GM23338 (cell line): Measurements from ENCODE around the gene HCRTR2.

Source experiments
- CREB1 ChIP-seq: fragments of 250-450 bp; sonication (Bioruptor Pico); IDR thresholded peaks from 2 replicates; pipeline ENCODE4 v1.5.0; 2020; ENCODE audit warnings: low read depth, mild to moderate bottlenecking, moderate library complexity
- CTCF ChIP-seq, 2 experiments: fragments of 200-600 bp in 1 of 2; sonication (generic) in 1 of 2; conservative IDR thresholded peaks; 2 replicates each; pipeline versions ENCODE4 v1.5.1 to v1.6.1; 2016 to 2017; ENCODE audit warnings: antibody characterized with exemption in 2 of 2, low read depth in 2 of 2, mild to moderate bottlenecking in 2 of 2, moderate library complexity in 1 of 2
- EZH2 ChIP-seq: fragments of 200-600 bp; sonication (generic); IDR thresholded peaks from one replicate; pipeline ENCODE4 v1.8.0; 2017; ENCODE audit warnings: antibody characterized with exemption, mild to moderate bottlenecking, low read depth; ENCODE audit not compliant: unreplicated experiment
- EZH2phosphoT487 ChIP-seq: fragments of 200-600 bp; sonication (generic); IDR thresholded peaks from one replicate; pipeline ENCODE4 v1.8.1; 2018; ENCODE audit warnings: antibody characterized with exemption; ENCODE audit not compliant: unreplicated experiment
- JUNB ChIP-seq: IDR thresholded peaks from one replicate; pipeline ENCODE4 v1.6.1; 2016; ENCODE audit warnings: antibody characterized with exemption; ENCODE audit not compliant: unreplicated experiment
- POLR2AphosphoS5 ChIP-seq: IDR thresholded peaks from 2 replicates; pipeline ENCODE4 v1.6.1; 2016; ENCODE audit warnings: antibody characterized with exemption, low read depth
- REST ChIP-seq: IDR thresholded peaks from one replicate; pipeline ENCODE4 v1.6.1; 2018; ENCODE audit warnings: antibody characterized with exemption; ENCODE audit not compliant: unreplicated experiment

GRCh38 chr6:55220961-55221360 is 46.6 kb downstream of the HCRTR2 start:
- TF ChIP-seq JUNB = no peak
- no peak for TF ChIP-seq POLR2AphosphoS5
- TF ChIP-seq CTCF (conservative IDR thresholded peaks at IDR 0.05; ENCODE audit: low read depth in 2 of 2) = no peak
- TF ChIP-seq EZH2 = no peak
- no peak for TF ChIP-seq REST
- no peak for TF ChIP-seq EZH2phosphoT487
- no peak for TF ChIP-seq CREB1 (CRISPR knock-in tag)
